ENCODE results near the gene KRT2. TPM values are rescaled to one million over a fixed set of nuclear protein-coding genes. Genes with fewer than 3 reads are reported as not detected.

Gene KRT2
- total and polyA plus RNA-seq, 2 donors (not counting 1 experiment from before 2014, with no cell fraction given), result 0.04 TPM; not detected in 1

DNA sequence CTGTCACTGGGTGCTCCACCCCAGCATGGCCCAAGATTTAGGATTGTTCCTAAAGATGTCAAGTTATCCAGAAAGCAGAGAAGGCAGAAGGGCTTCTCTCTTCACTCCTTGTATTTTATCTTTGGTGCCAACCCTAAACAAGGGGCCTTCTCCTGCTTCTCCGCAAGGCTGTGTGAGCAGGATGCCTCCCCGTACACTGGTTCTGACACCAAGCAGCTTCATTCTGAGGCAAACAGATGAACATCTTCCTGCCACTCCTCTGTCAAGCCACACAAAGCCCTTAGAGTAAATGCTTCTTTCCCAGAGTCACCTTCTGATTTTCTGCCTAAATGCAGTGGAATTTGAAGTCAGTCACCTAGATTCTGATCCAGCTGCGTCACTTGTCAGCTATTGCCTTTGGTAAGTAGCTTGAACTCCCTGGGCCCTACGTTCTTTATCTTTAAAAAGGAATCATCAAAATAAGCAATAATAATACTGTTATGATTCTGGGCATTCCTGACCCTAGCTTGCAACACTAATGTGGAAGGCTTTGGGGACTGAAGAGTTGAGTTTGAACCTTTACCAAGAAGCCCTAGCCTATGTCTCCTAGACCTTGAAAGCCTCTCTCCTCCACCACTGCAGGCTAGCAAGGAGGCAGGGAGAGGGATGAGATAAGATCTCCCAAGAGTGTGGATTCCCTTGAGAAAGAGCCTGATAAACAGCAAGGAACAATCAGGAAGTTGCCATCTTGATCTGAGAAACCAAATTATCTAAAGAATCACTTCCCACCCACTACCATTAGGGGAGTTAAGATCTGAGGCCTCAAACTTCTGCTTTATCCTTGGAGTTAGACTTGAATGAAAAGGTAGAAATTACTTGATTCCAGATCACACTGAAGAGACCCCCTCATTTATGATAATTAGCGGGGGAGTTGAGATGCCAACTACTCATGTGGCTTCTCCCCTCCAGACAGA, 39.3 kb downstream of the KRT2 start:
- H3K4me3 Mint-ChIP-seq, result no peak overlapping the region
- H3K27me3 Mint-ChIP-seq, result peaks cover 43% of the 10 kb centered on the region
- Histone ChIP-seq H3K4me1 (ENCODE audit: control insufficient read depth in 2 of 2, insufficient read depth in 2 of 2, low read length in 2 of 2) (no peaks in the 10 kb centered on the region), H3K4me3 (ENCODE audit: control extremely low read depth in 1 of 5, extremely low read depth in 1 of 5, insufficient read depth in 1 of 5, low read depth in 2 of 5, low read length in 4 of 5) (no peak overlapping the region), H3K27me3 (replicated peaks in 1 of 4; ENCODE audit: control extremely low read depth in 1 of 4, control insufficient read depth in 3 of 4, insufficient read depth in 4 of 4, low read length in 3 of 4) (peaks cover 0 to 3% (median 0%) of the 10 kb centered on the region in 4 experiments), H3K36me3 (replicated peaks in 1 of 2; ENCODE audit: control extremely low read depth in 1 of 2, control insufficient read depth in 1 of 2, extremely low read depth in 1 of 2, insufficient read depth in 2 of 2, low read length in 1 of 2) (no peaks in the 10 kb centered on the region), H3K9ac (ENCODE audit: low read length) (no peak overlapping the region), H3K4me2 (replicated peaks; ENCODE audit: low read depth, low read length, poor library complexity, severe bottlenecking) (no peak overlapping the region), H3K27ac (ENCODE audit: low read length in 2 of 2) (no peak overlapping the region), H4K20me1 (ENCODE audit: control insufficient read depth, insufficient read depth, low read length, poor library complexity, severe bottlenecking) (no peaks in the 10 kb centered on the region), H3K9me3 (ENCODE audit: control extremely low read depth in 1 of 3, control insufficient read depth in 2 of 3, insufficient read depth in 1 of 3, low read length in 2 of 3) (peaks cover 0 to 2% (median 0%) of the 10 kb centered on the region in 3 donors), H2AFZ (ENCODE audit: insufficient read depth, low read depth, low read length, poor library complexity, severe bottlenecking) (no peak overlapping the region), H3K79me2 (ENCODE audit: control insufficient read depth, insufficient read depth, low read length) (no peaks in the 10 kb centered on the region)
- intact Hi-C loops (cut with micrococcal nuclease), result no loop called here
- no peaks in the 10 kb centered on the region for H3K9me3 Mint-ChIP-seq (ENCODE audit: insufficient read depth)
- no peak for DNase-seq
- 91% methylated on average over 3 of the region's 5 CpGs for WGBS (ENCODE audit: insufficient coverage)
- no peak for ATAC-seq (ENCODE audit: low read depth)
- TF ChIP-seq EZH2 (IDR thresholded peaks at IDR 0.05; ENCODE audit: borderline replicate concordance, insufficient read depth, low read depth, low read length, poor library complexity, severe bottlenecking) (no peak), CTCF (IDR thresholded peaks at IDR 0.05) (no peak)
- ChIA-PET POLR2A (no interaction called here), CTCF (interaction anchor here (0.9 kb wide), 1 partner anchor 10 kb away, joined by 3 read pairs; no protein-coding TSS in a partner anchor)
- no peaks in the 10 kb centered on the region for H3K4me1 Mint-ChIP-seq
- H3K27ac Mint-ChIP-seq, result no peak overlapping the region

- no peak overlapping the region for H3K4me3 Mint-ChIP-seq
- H3K27me3 Mint-ChIP-seq, result peaks cover 33% of the 10 kb centered on the region
- DNase-seq, result no peak
- no peak overlapping the region for H3K9ac ChIP-seq (ENCODE audit: low read length)
- H3K27me3 ChIP-seq (replicated peaks in 1 of 4; ENCODE audit: control extremely low read depth in 1 of 4, control insufficient read depth in 3 of 4, insufficient read depth in 4 of 4, low read length in 3 of 4), result no peaks in the 10 kb centered on the region
- H3K9me3 Mint-ChIP-seq (ENCODE audit: insufficient read depth), result no peaks in the 10 kb centered on the region
- 97% methylated on average over 6 of the region's 6 CpGs for WGBS (ENCODE audit: insufficient coverage)
- peaks cover 0 to 2% (median 0%) of the 10 kb centered on the region in 3 donors for H3K9me3 ChIP-seq (ENCODE audit: control extremely low read depth in 1 of 3, control insufficient read depth in 2 of 3, insufficient read depth in 1 of 3, low read length in 2 of 3)
- CTCF ChIA-PET, result no interaction called here
- H3K4me1 Mint-ChIP-seq, result no peaks in the 10 kb centered on the region
- no peak overlapping the region for H3K4me2 ChIP-seq (replicated peaks; ENCODE audit: low read depth, low read length, poor library complexity, severe bottlenecking)
- no peak for TF ChIP-seq CTCF (IDR thresholded peaks at IDR 0.05)
- no peak for TF ChIP-seq EZH2 (IDR thresholded peaks at IDR 0.05; ENCODE audit: borderline replicate concordance, insufficient read depth, low read depth, low read length, poor library complexity, severe bottlenecking)
- no peak overlapping the region for H2AFZ ChIP-seq (ENCODE audit: insufficient read depth, low read depth, low read length, poor library complexity, severe bottlenecking)
- no peaks in the 10 kb centered on the region for H3K36me3 ChIP-seq (replicated peaks in 1 of 2; ENCODE audit: control extremely low read depth in 1 of 2, control insufficient read depth in 1 of 2, extremely low read depth in 1 of 2, insufficient read depth in 2 of 2, low read length in 1 of 2)
- H3K27ac Mint-ChIP-seq, result no peak overlapping the region
- POLR2A ChIA-PET, result no interaction called here
- intact Hi-C loops (cut with micrococcal nuclease), result no loop called here
- no peaks in the 10 kb centered on the region for H4K20me1 ChIP-seq (ENCODE audit: control insufficient read depth, insufficient read depth, low read length, poor library complexity, severe bottlenecking)
- H3K79me2 ChIP-seq (ENCODE audit: control insufficient read depth, insufficient read depth, low read length), result no peaks in the 10 kb centered on the region
- no peaks in the 10 kb centered on the region for H3K4me1 ChIP-seq (ENCODE audit: control insufficient read depth in 2 of 2, insufficient read depth in 2 of 2, low read length in 2 of 2)
- no peak overlapping the region for H3K4me3 ChIP-seq (ENCODE audit: control extremely low read depth in 1 of 5, extremely low read depth in 1 of 5, insufficient read depth in 1 of 5, low read depth in 2 of 5, low read length in 4 of 5)
- no peak overlapping the region for H3K27ac ChIP-seq (ENCODE audit: low read length in 2 of 2)
- ATAC-seq (ENCODE audit: low read depth), result no peak
Measured at GRCh38 chr12:52611080-52611468, 40.9 kb downstream of the KRT2 start.

Data from B cell (primary cell).